HG03175 (cell line): ENCODE measurements around the gene LEMD1.

Source experiments
- ATAC-seq: cut with Tn5 transposase; IDR thresholded peaks from one replicate; pipeline ENCODE4 v1.9.1; 2021; ENCODE audit warnings: mild to moderate bottlenecking, moderate library complexity; ENCODE audit not compliant: unreplicated experiment

LEMD1 gene

DNA sequence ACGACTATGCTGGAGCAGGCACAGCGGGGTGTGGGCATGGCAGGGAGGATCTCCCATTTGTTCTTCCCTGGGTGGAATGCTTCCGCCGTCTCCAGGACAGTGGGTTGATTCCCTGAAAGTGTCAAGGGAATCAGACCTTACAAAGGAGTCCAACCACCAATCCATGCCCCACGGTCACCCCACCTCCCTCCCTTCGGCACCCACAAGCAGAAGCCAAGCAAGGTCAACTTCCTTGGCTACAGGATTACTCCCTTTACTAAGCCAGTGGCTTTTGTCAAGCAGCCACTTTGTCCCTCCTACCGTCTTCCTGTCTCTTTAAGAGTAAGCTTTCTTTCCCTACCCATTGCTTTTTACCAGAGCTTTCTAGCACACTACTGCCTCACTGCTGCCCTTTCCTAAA lies 84.4 kb downstream of the LEMD1 start:
- ATAC-seq = no peak

DNA sequence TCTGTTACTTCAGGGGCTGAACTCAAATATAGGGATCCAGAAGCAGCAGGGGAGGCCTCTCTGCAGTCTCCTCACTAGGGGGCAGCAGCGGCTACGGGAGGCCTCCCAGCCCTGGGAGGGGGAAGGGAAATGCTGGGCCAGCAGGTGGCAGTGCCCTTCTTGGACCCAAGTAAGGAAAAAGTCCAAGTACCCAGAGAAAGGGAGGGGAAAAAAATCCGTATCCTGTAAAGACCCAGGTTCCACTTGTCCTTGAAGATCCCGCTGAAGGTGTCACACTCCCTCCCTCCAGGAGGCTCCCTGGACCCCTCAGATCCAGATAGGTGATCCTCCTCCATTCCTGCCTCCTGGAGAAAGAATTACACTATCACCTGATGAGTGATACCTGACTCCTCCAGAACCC lies 86.2 kb downstream of the LEMD1 start:
- ATAC-seq = no peak

GRCh38 chr1:205332015-205332791 lies 89.7 kb downstream of the LEMD1 start:
- no peak for ATAC-seq
